ENCODE results near the gene RASSF8.

Gene RASSF8

DNA sequence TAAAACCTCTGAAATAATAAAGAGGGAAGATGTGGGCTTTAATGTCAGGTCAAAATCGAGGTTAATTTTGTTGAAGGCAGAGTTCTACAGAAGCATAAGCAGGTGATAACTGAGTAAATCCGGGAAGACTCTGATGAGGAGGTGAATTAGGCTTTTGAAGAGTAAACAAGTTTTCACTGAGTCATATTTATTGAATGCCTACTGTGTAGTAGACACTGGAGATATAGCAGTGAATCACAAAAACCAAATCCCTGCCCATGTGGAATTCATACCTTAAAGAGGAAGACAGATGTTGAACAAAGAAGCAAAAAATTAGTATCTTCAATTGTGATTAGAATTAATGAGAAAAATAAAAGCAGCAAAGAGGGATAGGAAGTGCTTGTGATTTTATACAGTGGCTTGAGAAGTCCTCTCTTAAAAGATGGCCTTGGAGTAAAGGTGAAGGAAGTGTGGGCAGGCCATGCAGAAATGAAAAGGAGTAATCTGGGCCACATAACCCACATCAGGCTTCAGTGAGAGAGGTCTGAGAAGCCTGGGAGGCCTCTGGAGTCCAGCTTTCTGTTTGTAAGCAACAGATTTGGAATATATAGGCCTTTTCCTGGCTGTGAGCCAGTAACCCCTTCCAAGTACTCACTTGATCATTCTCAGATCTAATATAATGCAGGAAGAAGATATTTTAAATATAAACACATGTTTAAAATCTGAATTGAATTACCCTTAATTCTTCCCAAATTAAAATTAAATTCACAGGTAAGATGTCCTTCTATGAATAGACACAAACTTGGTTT lies 119.6 kb downstream of the RASSF8 start:
- TF ChIP-seq, protein P1, sequence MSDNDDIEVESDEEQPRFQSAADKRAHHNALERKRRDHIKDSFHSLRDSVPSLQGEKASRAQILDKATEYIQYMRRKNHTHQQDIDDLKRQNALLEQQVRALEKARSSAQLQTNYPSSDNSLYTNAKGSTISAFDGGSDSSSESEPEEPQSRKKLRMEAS (IDR thresholded peaks at IDR 0.05; ENCODE audit: low read depth, low read length) = no peak
- no peak for TF ChIP-seq MYC (IDR thresholded peaks at IDR 0.05; ENCODE audit: low read depth, low read length)
- DNase-seq (ENCODE audit: low read depth) = no peak
- H3K4me3 ChIP-seq (ENCODE audit: low read depth, low read length) = no peak overlapping the region

DNA sequence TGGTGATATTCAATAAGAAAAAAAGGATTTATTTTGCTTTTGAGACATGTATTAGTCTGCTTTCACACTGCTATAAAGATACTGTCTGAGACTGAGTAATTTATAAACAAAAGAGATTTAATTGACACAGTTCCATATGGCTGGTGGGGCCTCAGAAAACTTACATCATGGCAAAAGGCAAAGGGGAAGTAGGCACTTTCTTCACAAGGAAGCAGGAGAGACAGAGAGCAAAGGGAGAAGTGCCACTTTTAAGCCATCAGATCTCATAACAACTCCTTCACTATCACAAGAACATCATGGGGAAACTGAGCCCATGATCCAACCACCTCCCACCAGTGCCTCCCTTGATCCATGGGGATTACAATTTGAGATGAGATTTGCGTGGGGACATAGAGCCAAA lies 122.4 kb downstream of the RASSF8 start:
- H3K4me3 ChIP-seq (ENCODE audit: low read depth, low read length) = no peak overlapping the region
- peak; percentile 70 for DNase-seq (ENCODE audit: low read depth)
- no peak for TF ChIP-seq POLR2A (IDR thresholded peaks at IDR 0.05; ENCODE audit: extremely low read depth, insufficient read length)
- TF ChIP-seq, protein P1 (IDR thresholded peaks at IDR 0.05; ENCODE audit: low read depth, low read length) = no peak
- TF ChIP-seq, protein P2, sequence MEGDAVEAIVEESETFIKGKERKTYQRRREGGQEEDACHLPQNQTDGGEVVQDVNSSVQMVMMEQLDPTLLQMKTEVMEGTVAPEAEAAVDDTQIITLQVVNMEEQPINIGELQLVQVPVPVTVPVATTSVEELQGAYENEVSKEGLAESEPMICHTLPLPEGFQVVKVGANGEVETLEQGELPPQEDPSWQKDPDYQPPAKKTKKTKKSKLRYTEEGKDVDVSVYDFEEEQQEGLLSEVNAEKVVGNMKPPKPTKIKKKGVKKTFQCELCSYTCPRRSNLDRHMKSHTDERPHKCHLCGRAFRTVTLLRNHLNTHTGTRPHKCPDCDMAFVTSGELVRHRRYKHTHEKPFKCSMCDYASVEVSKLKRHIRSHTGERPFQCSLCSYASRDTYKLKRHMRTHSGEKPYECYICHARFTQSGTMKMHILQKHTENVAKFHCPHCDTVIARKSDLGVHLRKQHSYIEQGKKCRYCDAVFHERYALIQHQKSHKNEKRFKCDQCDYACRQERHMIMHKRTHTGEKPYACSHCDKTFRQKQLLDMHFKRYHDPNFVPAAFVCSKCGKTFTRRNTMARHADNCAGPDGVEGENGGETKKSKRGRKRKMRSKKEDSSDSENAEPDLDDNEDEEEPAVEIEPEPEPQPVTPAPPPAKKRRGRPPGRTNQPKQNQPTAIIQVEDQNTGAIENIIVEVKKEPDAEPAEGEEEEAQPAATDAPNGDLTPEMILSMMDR (IDR thresholded peaks at IDR 0.05; ENCODE audit: low read depth, low read length) = no peak
- no peak for TF ChIP-seq MYC (IDR thresholded peaks at IDR 0.05; ENCODE audit: low read depth, low read length)

DNA sequence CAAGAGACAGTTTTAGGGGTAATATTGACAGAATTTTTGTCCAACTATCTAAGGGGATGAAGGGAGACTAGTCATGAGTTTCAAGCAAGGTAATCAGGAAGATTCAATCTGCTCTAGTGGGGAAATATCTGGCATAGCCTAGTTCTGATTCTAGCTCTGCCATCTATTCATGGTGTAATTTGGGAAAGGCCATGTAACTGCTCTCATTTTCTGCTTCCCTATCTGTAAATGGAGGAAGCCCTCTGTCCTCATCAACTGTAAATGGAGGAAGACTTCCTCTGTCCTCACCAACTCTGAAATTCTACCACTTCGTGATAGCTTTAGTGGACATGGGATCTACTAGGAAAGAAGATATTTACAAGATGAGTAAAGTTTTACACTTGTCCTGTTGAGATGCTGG lies 128.5 kb downstream of the RASSF8 start:
- H3K4me3 ChIP-seq (ENCODE audit: low read depth, low read length) = no peak overlapping the region
- no peak for DNase-seq (ENCODE audit: low read depth)
- no peak for TF ChIP-seq POLR2A (IDR thresholded peaks at IDR 0.05; ENCODE audit: extremely low read depth, insufficient read length)
- TF ChIP-seq, protein P1 (IDR thresholded peaks at IDR 0.05; ENCODE audit: low read depth, low read length) = no peak
- TF ChIP-seq, protein P2 (IDR thresholded peaks at IDR 0.05; ENCODE audit: low read depth, low read length) = no peak
- no peak for TF ChIP-seq MYC (IDR thresholded peaks at IDR 0.05; ENCODE audit: low read depth, low read length)

DNA sequence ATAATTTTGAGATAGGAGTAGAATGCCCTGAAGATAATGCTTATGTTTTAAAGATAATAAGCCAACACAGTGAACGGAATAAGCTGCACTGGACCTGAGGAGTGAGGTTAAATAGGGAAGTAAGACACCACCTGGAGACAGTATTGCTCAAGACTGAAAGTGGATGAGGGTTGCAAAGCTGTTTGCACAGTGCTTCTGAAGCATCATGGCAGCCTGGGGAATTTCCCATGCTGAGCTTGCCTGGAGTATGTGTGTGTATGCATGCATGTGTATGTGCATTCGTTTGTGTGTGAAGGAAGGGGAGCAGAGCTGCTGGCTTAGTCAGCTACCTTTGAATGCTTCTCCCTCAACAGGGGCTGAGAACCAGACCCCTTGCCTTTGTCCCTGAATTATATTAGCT lies 130.5 kb downstream of the RASSF8 start:
- peak; percentile 52 for DNase-seq (ENCODE audit: low read depth)
- no peak for TF ChIP-seq POLR2A (IDR thresholded peaks at IDR 0.05; ENCODE audit: extremely low read depth, insufficient read length)
- TF ChIP-seq, protein P1 (IDR thresholded peaks at IDR 0.05; ENCODE audit: low read depth, low read length) = no peak
- no peak overlapping the region for H3K4me3 ChIP-seq (ENCODE audit: low read depth, low read length)

DNA sequence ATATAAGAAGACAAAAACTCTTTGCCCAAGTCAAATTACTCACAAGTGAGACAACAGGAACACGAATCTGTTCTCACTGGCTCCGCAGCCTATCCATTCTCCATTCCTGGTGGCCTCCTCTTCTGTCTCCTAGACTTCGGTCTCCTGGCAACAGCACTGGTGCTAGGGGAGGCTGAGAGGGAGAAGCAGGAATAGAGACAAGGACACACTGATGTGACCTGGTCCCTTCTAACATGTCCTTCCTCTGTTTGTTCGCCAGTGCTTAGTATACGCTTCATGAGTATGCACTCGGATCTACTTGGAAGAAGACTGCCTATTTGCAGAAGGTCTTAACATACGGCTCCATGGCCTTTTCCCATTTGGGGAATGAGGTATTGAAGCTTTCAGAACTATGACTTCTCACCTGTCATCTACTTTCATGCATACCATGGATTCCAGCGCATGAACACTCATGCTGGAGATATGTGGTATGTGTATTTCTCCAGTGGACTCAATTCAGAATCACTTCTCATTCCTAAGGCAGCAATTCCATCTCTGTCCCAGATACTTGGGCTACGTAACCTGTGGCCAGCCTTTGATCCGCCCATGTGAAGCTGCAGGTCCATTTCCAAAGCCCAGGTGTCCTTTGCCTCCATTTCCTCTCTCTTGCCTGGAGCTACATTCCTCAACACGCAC lies 132.5 kb downstream of the RASSF8 start:
- H3K4me3 ChIP-seq (ENCODE audit: low read depth, low read length) = no peak overlapping the region
- no peak for DNase-seq (ENCODE audit: low read depth)
- no peak for TF ChIP-seq POLR2A (IDR thresholded peaks at IDR 0.05; ENCODE audit: extremely low read depth, insufficient read length)
- TF ChIP-seq, protein P2 (IDR thresholded peaks at IDR 0.05; ENCODE audit: low read depth, low read length) = no peak
- TF ChIP-seq, protein P1 (IDR thresholded peaks at IDR 0.05; ENCODE audit: low read depth, low read length) = no peak
- no peak for TF ChIP-seq MYC (IDR thresholded peaks at IDR 0.05; ENCODE audit: low read depth, low read length)

DNA sequence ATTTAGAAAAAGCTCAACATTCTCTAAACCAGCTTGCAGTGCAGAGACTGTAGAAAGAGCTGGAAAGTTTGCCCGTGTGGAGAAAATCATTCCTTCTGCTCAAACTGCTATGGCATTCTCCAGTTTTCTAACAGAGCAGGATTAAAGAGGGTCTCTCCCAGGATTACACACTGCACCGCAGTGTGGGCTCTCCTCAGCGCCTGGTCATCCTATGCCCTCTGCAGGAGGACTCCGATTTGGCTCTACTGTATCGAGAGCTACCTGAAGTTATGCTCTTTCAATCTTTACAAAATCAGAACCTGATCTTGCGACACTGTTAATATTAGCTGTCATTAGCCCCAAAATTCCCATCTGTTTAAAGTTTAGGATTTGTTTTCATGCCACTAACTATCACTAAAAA lies 133.3 kb downstream of the RASSF8 start:
- DNase-seq (ENCODE audit: low read depth) = no peak
- no peak overlapping the region for H3K4me3 ChIP-seq (ENCODE audit: low read depth, low read length)
- TF ChIP-seq MYC (IDR thresholded peaks at IDR 0.05; ENCODE audit: low read depth, low read length) (no peak), POLR2A (IDR thresholded peaks at IDR 0.05; ENCODE audit: extremely low read depth, insufficient read length) (no peak)
- TF ChIP-seq, protein P1 (IDR thresholded peaks at IDR 0.05; ENCODE audit: low read depth, low read length) = no peak
- TF ChIP-seq, protein P2 (IDR thresholded peaks at IDR 0.05; ENCODE audit: low read depth, low read length) = no peak
